A673 (cell line): ENCODE data around the gene IFNG.

Experiments used
- EZH2 ChIP-seq: fragments of 200-600 bp; sonication (generic); IDR thresholded peaks from 2 replicates; pipeline ENCODE4 v1.6.1; 2017; ENCODE audit warnings: borderline replicate concordance, low read depth, mild to moderate bottlenecking, mixed read lengths, antibody characterized with exemption, low read length; ENCODE audit not compliant: poor library complexity, severe bottlenecking
- TF ChIP-seq, protein P1 (sequence below): fragments of 300-800, 200-600 bp; sonication (generic); conservative IDR thresholded peaks from 2 replicates; pipeline ENCODE4 v1.5.1; 2017; ENCODE audit warnings: low read depth, mild to moderate bottlenecking, antibody characterized with exemption, low read length, moderate library complexity, mixed read lengths

DNA sequence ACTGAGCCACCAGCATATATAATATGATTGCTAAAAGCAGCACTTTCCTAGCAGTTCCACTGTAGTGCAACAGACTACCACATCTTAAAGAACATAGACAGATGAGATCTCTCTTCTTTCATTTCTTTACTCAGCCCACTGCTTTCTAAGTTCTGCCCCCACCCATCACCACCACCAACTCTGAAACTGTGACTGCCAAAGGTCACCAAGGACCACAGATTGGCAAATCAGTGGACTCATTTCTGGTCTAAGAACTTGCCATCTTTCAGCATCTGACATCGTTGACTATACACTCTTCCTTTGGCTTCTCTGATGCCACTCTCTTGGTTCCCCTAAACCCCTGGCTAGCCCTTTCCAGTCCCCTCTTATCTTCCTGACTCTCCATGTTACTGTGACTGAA is 38.4 kb downstream of the IFNG start:
- TF ChIP-seq, protein P1, sequence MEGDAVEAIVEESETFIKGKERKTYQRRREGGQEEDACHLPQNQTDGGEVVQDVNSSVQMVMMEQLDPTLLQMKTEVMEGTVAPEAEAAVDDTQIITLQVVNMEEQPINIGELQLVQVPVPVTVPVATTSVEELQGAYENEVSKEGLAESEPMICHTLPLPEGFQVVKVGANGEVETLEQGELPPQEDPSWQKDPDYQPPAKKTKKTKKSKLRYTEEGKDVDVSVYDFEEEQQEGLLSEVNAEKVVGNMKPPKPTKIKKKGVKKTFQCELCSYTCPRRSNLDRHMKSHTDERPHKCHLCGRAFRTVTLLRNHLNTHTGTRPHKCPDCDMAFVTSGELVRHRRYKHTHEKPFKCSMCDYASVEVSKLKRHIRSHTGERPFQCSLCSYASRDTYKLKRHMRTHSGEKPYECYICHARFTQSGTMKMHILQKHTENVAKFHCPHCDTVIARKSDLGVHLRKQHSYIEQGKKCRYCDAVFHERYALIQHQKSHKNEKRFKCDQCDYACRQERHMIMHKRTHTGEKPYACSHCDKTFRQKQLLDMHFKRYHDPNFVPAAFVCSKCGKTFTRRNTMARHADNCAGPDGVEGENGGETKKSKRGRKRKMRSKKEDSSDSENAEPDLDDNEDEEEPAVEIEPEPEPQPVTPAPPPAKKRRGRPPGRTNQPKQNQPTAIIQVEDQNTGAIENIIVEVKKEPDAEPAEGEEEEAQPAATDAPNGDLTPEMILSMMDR, result no peak
- no peak for TF ChIP-seq EZH2
